Measurements from ENCODE around the gene ACTA2.

ACTA2 gene

GRCh38 chr10:88918191-88918905 is 34.2 kb downstream of the ACTA2 start:
- DNase-seq (ENCODE audit: extremely low spot score): no peak
- ChIA-PET POLR2A (no interaction called here), CTCF (no interaction called here)
- no peak for TF ChIP-seq SP1 (IDR thresholded peaks at IDR 0.05)
- no peak for TF ChIP-seq SUZ12 (IDR thresholded peaks at IDR 0.05)
- no peak for TF ChIP-seq CTBP1 (IDR thresholded peaks at IDR 0.05; ENCODE audit: borderline replicate concordance)
- TF ChIP-seq FOXK2 (IDR thresholded peaks at IDR 0.05): no peak
- TF ChIP-seq NFRKB (IDR thresholded peaks at IDR 0.05): no peak
- TF ChIP-seq LEF1 (IDR thresholded peaks at IDR 0.05; ENCODE audit: borderline replicate concordance): no peak
- no peak for TF ChIP-seq HDGF (IDR thresholded peaks at IDR 0.05; ENCODE audit: borderline replicate concordance)
- no peak for TF ChIP-seq TARDBP (IDR thresholded peaks at IDR 0.05)
- no peak for TF ChIP-seq ZNF384 (IDR thresholded peaks at IDR 0.05)
- TF ChIP-seq ELF4 (IDR thresholded peaks at IDR 0.05): no peak
- TF ChIP-seq FOXM1 (IDR thresholded peaks at IDR 0.05; ENCODE audit: borderline replicate concordance): no peak
- TF ChIP-seq FOXA1 (IDR thresholded peaks at IDR 0.05): no peak
- TF ChIP-seq L3MBTL2 (conservative IDR thresholded peaks at IDR 0.05): no peak
- TF ChIP-seq BHLHE40 (IDR thresholded peaks at IDR 0.05; ENCODE audit: borderline replicate concordance): no peak
- TF ChIP-seq PKNOX1 (IDR thresholded peaks at IDR 0.05): no peak

GRCh38 chr10:88916986-88917385 is 35.6 kb downstream of the ACTA2 start:
- CTCF ChIA-PET: interaction anchor here (0.6 kb wide), 1 partner anchor 80 kb away, joined by 3 read pairs; no protein-coding TSS in a partner anchor
- TF ChIP-seq TARDBP (IDR thresholded peaks at IDR 0.05): no peak
- TF ChIP-seq ARNT (IDR thresholded peaks at IDR 0.05): no peak
- no peak for TF ChIP-seq SP1 (IDR thresholded peaks at IDR 0.05)
- TF ChIP-seq NFRKB (IDR thresholded peaks at IDR 0.05): no peak
- TF ChIP-seq ELF4 (IDR thresholded peaks at IDR 0.05): no peak
- no peak for TF ChIP-seq PKNOX1 (IDR thresholded peaks at IDR 0.05)
- TF ChIP-seq L3MBTL2 (conservative IDR thresholded peaks at IDR 0.05): no peak
- no peak for TF ChIP-seq ZNF384 (IDR thresholded peaks at IDR 0.05)
- no peak for TF ChIP-seq HDGF (IDR thresholded peaks at IDR 0.05; ENCODE audit: borderline replicate concordance)
- TF ChIP-seq CTBP1 (IDR thresholded peaks at IDR 0.05; ENCODE audit: borderline replicate concordance): no peak
- no peak for TF ChIP-seq BHLHE40 (IDR thresholded peaks at IDR 0.05; ENCODE audit: borderline replicate concordance)
- no peak for TF ChIP-seq FOXA1 (IDR thresholded peaks at IDR 0.05)
- no peak for TF ChIP-seq FOXK2 (IDR thresholded peaks at IDR 0.05)
- DNase-seq (ENCODE audit: extremely low spot score): no peak
- POLR2A ChIA-PET: no interaction called here

DNA sequence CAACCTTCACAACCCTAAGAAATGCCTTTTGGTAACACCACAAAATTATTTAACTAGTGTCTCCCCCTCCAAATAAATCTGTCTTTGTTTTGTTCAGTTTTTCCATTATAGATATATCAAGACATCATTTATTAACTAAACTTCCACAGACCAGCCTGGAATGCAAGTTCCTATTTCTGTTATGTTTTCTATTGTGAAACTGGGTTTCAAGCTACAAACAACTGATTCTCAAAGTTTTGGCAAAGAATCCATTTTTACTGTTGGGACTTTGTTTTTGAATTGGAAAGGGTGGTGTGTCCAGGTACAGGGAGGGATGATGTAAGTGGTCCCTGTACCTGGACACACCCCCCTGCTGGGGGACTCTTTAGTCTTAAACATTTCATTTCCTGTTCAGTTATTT is 36.3 kb downstream of the ACTA2 start:
- no peak for TF ChIP-seq PKNOX1 (IDR thresholded peaks at IDR 0.05)
- TF ChIP-seq NFRKB (IDR thresholded peaks at IDR 0.05): no peak
- ChIA-PET POLR2A (no interaction called here), CTCF (no interaction called here)
- no peak for DNase-seq (ENCODE audit: extremely low spot score)

- TF ChIP-seq TARDBP (IDR thresholded peaks at IDR 0.05) (no peak), CTBP1 (IDR thresholded peaks at IDR 0.05; ENCODE audit: borderline replicate concordance) (no peak), BHLHE40 (IDR thresholded peaks at IDR 0.05; ENCODE audit: borderline replicate concordance) (no peak), ARNT (IDR thresholded peaks at IDR 0.05) (no peak), ELF4 (IDR thresholded peaks at IDR 0.05) (no peak), SP1 (IDR thresholded peaks at IDR 0.05) (no peak), FOXA1 (IDR thresholded peaks at IDR 0.05) (no peak), PKNOX1 (IDR thresholded peaks at IDR 0.05) (no peak), FOXK2 (IDR thresholded peaks at IDR 0.05) (no peak), NFRKB (IDR thresholded peaks at IDR 0.05) (no peak), LEF1 (IDR thresholded peaks at IDR 0.05; ENCODE audit: borderline replicate concordance) (no peak), HDGF (IDR thresholded peaks at IDR 0.05; ENCODE audit: borderline replicate concordance) (no peak)
- POLR2A ChIA-PET: no interaction called here
- no peak for DNase-seq (ENCODE audit: extremely low spot score)
- CTCF ChIA-PET: no interaction called here
These were observed 36.8 kb downstream of the ACTA2 start for GRCh38 chr10:88915781-88916180.

- TF ChIP-seq NFRKB (IDR thresholded peaks at IDR 0.05) (no peak), CTBP1 (IDR thresholded peaks at IDR 0.05; ENCODE audit: borderline replicate concordance) (no peak), ZNF384 (IDR thresholded peaks at IDR 0.05) (no peak), HDGF (IDR thresholded peaks at IDR 0.05; ENCODE audit: borderline replicate concordance) (no peak), SP1 (IDR thresholded peaks at IDR 0.05) (no peak)
- CTCF ChIA-PET: no interaction called here
- DNase-seq (ENCODE audit: extremely low spot score): no peak
These were observed 38.8 kb downstream of the ACTA2 start for GRCh38 chr10:88913788-88914187.

DNA sequence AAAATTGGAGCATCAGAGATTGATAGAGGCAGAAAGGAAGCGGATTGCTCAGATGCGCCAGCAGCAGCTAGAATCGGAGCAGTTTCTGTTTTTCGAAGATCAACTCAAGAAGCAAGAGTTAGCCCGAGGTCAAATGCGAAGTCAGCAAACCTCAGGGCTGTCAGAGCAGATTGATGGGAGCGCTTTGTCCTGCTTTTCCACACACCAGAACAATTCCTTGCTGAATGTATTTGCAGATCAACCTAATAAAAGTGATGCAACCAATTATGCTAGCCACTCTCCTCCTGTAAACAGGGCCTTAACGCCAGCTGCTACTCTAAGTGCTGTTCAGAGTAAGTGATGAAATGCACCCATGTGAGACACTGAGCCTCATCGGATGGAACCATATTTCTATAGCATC is 39.4 kb downstream of the ACTA2 start:
- TF ChIP-seq PKNOX1 (IDR thresholded peaks at IDR 0.05) (peak; percentile 68), SUZ12 (IDR thresholded peaks at IDR 0.05) (no peak)
- DNase-seq (ENCODE audit: extremely low spot score): peak; percentile 15
- CTCF ChIA-PET: interaction anchor here (0.7 kb wide), 1 partner anchor 22 kb away, joined by 3 read pairs; no protein-coding TSS in a partner anchor
- POLR2A ChIA-PET: no interaction called here

More at GRCh38 chr10:88913788-88914187, 38.8 kb downstream of the ACTA2 start:
- POLR2A ChIA-PET: no interaction called here

Measured in HEK293T (cell line).